ENCODE data around the gene BMP2. TPM values are rescaled to one million over a fixed set of nuclear protein-coding genes. Genes with fewer than 3 reads are reported as not detected.

The BMP2 gene
- total RNA-seq, 1 donor from 2014 or later: 17.2 TPM

GRCh38 chr20:6811262-6812035 is 44.0 kb downstream of the BMP2 start:
- no peaks in the 10 kb centered on the region for H3K36me3 ChIP-seq (ENCODE audit: control insufficient read depth, insufficient read depth, low read length)
- no peaks in the 10 kb centered on the region for H3K27me3 ChIP-seq (ENCODE audit: control insufficient read depth, insufficient read depth, low read length)
- DNase-seq (ENCODE audit: low read depth): no peak
- TF ChIP-seq CTCF (IDR thresholded peaks at IDR 0.05; ENCODE audit: insufficient read depth, low read length, poor library complexity, severe bottlenecking): no peak
- H3K4me3 ChIP-seq (ENCODE audit: low read depth, low read length): no peak overlapping the region

DNA sequence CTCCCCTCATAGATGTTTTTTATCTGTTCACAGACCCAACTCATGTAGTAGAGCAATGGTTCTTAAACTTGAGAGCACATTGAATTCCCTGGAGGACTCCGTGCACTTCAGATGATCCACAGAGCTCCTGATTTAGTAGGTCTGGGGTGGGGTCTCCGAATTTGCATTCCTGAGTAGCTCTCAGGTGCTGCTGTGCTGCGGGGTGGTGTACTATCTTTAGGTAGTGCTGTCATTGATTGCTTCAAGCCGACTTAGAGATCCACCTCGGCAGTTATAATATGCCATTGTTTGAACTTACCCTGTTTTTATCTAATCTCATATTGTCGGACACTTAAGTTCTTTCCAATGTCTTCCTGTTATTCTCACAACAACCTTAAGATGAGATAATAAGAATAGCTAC is 45.0 kb downstream of the BMP2 start:
- no peaks in the 10 kb centered on the region for H3K27me3 ChIP-seq (ENCODE audit: control insufficient read depth, insufficient read depth, low read length)
- H3K36me3 ChIP-seq (ENCODE audit: control insufficient read depth, insufficient read depth, low read length): no peaks in the 10 kb centered on the region
- H3K4me3 ChIP-seq (ENCODE audit: low read depth, low read length): no peak overlapping the region
- DNase-seq (ENCODE audit: low read depth): no peak
- no peak for TF ChIP-seq CTCF (IDR thresholded peaks at IDR 0.05; ENCODE audit: insufficient read depth, low read length, poor library complexity, severe bottlenecking)

GRCh38 chr20:6814945-6815344 is 47.5 kb downstream of the BMP2 start:
- TF ChIP-seq CTCF (IDR thresholded peaks at IDR 0.05; ENCODE audit: insufficient read depth, low read length, poor library complexity, severe bottlenecking): no peak
- Histone ChIP-seq H3K36me3 (ENCODE audit: control insufficient read depth, insufficient read depth, low read length) (no peaks in the 10 kb centered on the region), H3K4me3 (ENCODE audit: low read depth, low read length) (no peak overlapping the region), H3K27me3 (ENCODE audit: control insufficient read depth, insufficient read depth, low read length) (no peaks in the 10 kb centered on the region)
- no peak for DNase-seq (ENCODE audit: low read depth)

GRCh38 chr20:6818033-6818808 is 50.7 kb downstream of the BMP2 start:
- no peak for TF ChIP-seq CTCF (IDR thresholded peaks at IDR 0.05; ENCODE audit: insufficient read depth, low read length, poor library complexity, severe bottlenecking)
- Histone ChIP-seq H3K4me3 (ENCODE audit: low read depth, low read length) (no peak overlapping the region), H3K36me3 (ENCODE audit: control insufficient read depth, insufficient read depth, low read length) (no peaks in the 10 kb centered on the region), H3K27me3 (ENCODE audit: control insufficient read depth, insufficient read depth, low read length) (no peaks in the 10 kb centered on the region)
- DNase-seq (ENCODE audit: low read depth): no peak

- Histone ChIP-seq H3K36me3 (ENCODE audit: control insufficient read depth, insufficient read depth, low read length) (no peaks in the 10 kb centered on the region), H3K27me3 (ENCODE audit: control insufficient read depth, insufficient read depth, low read length) (no peaks in the 10 kb centered on the region), H3K4me3 (ENCODE audit: low read depth, low read length) (no peak overlapping the region)
- TF ChIP-seq CTCF (IDR thresholded peaks at IDR 0.05; ENCODE audit: insufficient read depth, low read length, poor library complexity, severe bottlenecking): peak; percentile 13
- no peak for DNase-seq (ENCODE audit: low read depth)
Measured at GRCh38 chr20:6819599-6819998, 52.1 kb downstream of the BMP2 start.

Measured in kidney epithelial cell (primary cell).